NCI-H748 (cell line): ENCODE data around the gene PTPRH.
"Not testable (repeated sequence)": the region's sequence is repeated elsewhere in the genome, so short reads cannot be mapped to it uniquely, and the experiment has no call there.

Source experiments
- DNase-seq: peaks from one replicate; lab custom pipeline; 2025; ENCODE audit not compliant: unreplicated experiment; lab: John Stamatoyannopoulos, UW

Gene PTPRH

DNA sequence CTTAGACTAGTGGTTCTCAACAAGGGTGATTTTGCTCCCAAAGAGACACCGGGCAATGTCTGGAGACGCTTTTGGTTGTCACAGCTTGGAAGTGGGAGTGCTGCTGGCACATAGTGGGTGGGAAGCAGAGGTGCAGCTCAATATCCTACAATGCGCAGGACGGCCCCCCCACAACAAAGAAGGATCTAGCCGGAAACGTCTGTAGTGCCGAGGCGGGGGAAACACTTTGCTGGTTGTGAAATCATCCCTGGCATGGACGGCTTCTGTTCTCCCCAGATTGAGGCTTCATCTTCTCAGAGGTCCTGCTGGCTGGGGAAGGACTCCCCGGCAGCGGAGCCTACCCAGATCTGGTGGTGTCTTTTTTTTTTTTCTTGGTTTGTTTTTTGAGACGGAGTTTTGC is 15.8 kb downstream of the PTPRH start:
- DNase-seq: no peak

DNA sequence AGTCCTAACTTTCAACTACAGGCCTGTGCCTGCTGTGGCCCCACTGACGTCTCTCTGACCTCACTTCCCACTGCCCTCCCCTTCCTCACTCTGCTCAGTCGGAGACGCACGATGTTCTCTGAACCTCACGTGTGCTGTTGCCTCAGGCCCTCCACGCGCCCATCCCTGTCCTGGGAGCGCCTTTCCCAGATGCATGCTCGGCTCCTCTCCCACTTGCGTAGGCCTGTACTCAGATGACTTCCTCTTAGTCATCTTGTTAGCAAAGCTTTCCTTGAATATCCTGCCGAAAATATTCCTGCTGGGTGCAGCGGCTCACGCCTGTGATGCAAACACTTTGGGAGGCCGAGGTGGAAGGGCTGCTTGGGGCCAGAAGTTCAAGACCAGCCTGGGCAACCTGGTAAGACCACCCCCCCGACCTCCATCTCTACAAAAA is 19.9 kb downstream of the PTPRH start:
- no peak for DNase-seq

DNA sequence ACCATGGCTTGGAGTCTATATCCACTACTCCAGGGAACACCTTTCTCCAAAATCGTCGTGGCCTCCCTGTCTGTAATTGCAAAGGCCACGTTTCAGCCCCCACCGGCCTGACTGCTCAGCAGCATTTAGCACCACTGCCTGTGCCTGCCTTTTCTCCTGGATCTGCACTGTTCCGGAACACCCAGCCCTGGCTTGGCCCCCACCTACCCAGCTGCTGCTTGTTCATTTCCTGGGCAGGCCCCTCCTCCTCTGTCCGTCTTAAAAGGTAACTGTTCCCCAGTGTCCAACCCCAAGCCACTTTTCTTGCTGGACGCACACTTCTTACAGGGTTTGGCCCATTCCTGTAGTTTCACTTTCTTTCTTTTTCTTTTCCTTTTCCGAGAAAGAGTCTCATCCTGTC is 20.7 kb downstream of the PTPRH start:
- DNase-seq: no peak

DNA sequence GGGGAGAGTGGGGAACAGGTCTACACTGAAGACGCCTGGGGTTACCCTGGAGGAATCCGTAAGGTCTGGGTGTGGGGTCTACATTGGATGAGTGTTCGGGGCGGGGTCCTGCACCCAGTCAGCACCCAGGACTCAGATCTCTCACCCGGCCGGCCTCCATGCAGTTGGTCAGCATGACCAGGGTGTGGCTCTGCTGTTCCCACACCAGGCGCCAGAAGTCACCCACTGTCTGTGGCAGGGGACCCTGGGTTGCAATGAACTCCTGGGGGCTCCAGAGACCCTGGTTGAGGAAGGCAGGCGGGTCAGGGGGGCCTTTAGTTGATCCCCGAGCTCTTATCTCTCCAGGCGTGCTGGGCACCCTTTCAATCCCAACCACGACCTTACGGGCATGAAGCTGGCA is 23.2 kb downstream of the PTPRH start:
- DNase-seq: no peak

DNA sequence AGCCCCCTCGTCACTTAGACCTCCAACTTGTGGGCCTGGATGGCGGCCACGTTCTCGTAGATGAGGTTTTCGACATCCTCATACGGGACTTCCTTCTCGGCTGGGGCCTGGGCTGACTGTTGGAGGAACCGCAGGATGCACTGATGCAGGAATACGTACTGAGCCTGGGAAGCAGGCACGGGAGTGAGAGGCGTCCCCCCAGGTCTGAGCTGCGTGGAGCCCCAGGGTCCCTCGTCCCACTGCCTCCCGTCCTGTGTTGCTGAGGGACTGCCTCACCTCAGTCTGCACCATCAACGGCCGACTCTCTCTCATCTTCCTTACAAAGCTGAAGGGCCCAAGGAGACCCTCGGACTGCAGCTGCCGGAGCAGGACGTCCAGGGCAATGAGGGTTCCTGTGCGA is 27.6 kb downstream of the PTPRH start:
- DNase-seq: no peak

DNA sequence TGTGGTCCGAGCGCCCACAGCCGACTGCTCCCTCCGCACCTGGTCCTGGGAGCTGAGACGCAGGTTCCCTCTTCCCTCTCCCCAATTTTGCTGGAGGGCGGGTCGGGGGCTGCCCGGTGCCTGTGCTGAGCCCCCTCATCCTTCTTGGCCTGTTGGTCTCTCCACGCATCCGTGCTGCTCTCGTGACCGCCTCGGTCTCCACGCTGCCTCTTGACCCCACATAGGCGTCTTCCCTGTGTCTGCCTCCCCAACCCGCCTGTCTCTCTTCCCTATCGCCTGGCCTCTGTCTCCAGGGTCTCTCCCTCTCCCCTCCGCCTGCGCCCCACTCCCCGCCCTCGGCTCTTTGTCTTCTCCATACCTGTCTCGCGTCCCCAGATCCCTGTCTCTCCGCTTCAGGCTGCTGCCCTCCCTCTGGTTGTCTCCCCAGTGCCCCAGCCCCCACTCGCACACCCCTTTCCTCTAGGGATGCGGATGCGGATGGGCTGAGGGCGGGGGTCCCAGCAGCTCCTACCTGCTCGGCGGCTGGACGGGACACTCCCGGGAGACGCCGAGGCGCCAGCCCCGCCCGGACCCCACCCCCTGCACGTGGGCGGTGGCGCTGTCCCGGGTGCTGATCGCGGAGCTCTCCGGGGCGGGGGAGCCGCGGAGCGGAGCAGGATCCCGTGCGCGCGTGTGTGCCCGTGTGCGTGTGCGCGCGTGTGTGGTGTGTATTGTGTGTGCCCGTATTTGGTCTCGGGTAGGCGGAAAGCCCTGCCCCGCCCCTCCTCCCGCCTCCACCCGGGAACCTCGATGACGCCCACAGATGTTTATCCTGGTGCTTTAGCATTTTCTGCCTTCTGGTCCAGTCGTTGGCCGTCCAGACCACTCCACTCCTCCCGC is 29.5 kb downstream of the PTPRH start, which contains the start of gene SYT5:
Gene SYT5 (minus strand): TSS at position 684 of the 879 bp plus-strand sequence. CDS start 1,248 bp downstream, outside the sequence.
- DNase-seq: peak; percentile 75

DNA sequence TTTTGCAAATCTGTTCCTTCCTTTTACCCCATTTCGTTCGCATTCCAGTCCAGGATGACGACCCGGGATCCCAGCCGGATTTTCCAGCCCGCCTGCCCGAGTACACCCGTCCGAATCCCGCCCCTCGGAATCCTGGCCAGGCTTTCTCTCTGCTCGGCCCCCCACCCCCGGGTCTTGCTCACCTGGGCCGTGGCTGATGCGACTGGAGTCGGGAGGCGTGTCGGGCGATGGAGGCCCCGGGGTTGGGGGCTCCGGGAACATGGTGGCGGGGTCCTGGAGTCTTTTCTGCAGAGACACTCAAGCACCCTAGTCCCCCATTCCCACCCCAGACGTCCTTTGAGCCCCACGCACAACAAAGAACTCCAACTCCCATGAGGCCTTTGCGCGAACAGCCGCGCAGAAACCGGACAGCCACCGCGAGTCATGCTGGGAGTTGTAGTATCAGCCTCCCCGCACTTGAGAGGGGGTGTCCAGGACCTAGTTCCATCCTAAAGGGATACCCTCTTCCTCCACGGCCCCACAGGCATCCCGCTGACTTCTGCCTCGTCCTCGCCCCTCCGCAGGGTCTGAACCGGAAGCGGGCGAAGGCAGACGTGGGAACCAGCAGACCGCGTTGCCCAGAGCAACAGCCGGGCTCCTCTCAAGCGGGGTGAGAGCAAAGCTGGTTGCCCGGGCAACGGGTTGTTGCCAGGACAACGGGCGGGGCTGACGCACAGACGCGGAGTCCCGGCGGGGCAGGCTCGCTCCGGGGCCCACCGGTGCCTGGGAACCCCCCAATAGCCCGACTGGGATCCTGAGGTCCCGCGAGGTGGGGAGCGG is 30.3 kb downstream of the PTPRH start:
- peak; percentile 99 for DNase-seq

DNA sequence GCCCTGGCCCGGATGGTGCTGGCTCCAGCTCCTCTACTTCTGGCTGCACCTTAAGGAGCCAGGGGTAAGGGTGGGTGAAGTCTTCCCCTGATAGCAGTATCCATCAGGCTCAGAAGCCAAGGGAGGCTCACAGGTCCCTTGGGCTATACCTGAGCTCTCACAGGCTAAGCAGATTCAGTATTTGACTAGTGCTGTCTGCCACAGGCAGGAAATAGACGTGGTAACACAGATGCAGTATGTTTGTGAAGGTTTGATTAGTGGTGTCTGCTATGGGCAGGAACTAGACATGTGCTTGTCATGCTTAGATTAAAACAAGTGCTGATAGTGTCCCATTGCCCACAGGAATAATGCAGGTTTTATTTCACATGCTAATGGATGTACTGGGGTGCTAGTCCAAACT is 33.2 kb downstream of the PTPRH start:
- no peak for DNase-seq

DNA sequence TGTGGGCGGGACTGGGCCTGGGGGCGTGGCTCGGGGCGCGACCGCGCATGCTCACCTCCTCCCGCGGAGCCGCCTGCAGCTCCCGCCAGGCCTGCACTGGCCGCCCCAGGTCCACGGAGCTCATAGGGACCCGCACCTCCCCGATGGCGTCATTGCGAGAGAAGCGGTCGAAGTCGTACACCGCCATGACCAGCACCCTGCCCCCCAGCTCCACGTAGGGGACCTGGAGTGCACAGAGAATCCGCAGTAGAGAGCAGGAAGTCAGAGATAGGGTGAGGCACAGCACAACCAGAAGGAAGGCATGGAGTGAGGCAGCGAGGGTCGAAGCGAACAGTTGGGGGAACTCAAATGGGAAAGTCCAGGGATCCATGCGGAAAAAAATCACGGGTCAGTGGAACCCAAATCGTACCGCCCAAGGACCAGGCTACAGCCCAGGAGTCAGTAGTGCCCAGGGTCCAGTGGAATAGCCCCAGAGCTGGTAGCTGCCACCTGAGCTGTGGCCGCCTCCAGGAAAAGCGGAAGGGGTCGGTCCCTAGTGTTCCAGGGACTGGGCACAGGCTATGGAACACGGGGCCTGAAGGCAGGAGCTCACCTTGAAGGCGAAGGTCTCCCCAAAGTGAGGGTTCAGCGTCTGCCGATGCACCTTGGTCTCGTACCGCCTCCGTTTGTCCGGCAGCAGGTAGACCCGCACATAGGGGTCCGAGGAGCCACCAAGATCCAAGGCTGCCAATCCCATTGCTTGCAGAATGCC is 34.0 kb downstream of the PTPRH start:
- DNase-seq: no peak

DNA sequence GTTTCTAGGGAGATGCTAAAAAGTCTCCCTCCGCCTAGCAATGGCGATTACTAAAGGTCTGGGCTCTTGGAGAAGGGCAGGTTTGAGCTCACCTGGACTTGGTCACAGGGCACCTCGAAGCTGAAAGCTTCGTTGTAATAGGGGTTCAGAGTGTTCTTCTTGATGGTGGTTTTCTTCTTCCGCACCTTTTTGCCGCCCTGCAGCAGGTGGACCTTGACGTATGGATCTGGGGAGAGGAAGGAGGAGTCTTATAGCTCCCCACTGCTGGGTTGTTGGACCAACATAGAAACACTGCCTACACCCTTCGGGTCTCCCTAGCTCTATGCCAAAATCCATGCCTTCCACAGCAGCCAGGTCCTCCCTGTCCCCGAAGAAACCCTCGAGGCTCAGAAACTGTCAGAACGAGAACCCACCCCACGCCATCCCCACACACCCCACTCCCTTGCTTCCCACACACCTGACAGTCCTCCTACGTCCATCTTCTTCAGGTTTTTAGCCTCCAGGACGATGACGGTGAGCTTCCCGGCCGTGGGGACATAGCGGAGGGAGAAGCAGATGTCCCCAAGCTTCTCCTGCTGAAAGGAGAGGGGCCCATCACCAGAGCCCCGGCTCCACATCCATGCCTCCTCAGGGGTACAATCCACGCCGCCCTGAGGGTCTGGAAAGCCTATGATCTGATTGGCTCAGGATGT is 34.7 kb downstream of the PTPRH start:
- DNase-seq: no peak

DNA sequence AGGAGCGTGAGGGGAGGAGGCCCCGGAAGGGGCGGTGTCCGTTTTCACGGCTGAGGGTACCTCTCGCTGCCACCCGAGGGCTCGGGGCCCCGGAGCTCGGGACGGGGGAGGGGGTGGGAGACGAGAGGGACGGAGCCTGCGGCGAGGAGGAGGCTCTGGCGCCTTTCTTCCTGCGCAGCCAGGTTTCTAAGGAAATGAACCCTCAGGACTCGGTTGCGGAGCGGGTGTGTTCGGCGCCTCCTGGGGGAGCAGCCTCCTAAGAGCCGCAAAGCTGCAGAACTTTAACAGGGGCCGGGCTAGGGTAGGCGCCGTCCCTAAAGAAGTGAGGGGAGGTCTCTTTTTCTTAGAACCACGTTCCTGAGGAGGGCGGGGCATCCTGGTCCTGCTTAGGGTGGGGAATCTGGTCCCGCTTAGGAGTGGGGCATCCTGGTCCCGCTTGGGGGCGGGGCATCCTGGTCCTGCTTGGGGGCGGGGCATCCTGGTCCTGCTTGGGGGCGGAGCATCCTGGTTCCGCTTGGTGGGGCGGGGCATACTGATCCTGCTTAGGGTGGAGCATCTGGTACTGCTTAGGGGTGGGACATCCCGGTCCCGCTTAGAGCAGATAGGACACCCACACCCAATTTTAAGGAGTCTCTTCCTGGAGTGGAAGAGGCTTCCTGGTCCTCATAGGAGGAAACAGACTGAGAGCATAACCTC is 35.4 kb downstream of the PTPRH start:
- DNase-seq: peak; percentile 83

DNA sequence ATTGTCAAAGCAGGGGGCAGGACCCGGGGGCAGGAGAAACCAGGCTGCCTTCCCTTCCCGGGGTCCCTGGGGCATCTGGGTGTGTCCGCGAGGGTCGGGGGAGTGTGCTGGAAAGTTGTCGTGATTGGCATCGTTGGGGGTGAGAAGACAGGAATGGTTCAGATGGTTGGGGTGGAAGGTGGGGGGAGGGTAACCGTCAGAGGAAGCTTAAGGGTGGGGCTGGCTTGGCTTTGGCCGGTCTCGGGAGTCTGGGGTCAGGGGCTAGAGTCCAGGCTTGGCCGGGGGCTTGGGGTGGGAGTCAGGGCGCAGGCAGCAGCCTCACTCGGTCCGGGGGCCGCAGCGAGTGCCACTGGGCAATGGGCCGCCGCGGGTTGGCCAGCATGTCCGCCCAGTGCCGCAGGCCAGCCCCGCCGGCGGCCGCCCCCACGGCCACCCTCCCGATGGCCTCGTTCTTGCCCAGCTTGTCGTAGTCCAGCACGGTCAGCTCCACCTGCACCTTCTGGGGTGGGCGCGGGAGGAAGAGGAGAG is 36.1 kb downstream of the PTPRH start:
- no peak for DNase-seq

DNA sequence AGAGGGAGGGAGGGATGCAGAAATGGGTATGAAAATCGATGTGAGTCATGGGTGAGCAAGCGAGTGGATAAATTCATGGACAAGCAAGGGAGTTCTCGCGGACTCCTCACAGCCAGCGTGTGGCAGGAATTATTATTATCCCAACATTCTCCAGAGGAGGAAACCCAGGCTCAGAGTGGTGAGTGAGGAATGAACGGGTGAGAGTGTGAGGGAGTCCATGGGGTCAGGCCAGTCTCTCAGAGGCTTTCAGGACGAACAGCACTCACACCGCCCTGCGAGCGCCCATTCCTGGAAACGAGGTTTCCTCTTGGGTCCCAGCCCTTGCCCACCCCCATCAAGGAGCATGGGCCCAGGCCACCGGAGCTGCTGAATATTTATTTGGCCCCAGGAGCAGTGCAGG is 36.6 kb downstream of the PTPRH start:
- no peak for DNase-seq

DNA sequence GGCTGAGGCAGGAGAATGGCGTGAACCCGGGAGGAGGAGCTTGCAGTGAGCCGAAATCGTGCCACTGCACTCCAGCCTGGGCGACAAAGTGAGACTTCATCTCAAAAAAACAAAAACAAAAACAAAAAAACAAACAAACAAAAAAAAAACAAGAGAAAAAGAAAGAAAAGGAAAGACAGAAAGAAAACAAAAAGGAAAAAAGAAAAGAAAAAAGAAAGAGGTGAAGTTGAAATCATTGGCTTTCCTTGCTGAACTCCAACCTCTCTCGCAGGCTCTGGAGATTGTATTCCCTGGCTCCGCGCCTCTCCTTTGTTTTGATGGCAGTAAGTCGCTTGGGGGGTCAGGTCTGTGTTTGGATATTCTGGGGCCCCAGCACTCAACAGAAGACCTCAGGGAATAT is 37.0 kb downstream of the PTPRH start:
- not testable (repeated sequence) for DNase-seq

DNA sequence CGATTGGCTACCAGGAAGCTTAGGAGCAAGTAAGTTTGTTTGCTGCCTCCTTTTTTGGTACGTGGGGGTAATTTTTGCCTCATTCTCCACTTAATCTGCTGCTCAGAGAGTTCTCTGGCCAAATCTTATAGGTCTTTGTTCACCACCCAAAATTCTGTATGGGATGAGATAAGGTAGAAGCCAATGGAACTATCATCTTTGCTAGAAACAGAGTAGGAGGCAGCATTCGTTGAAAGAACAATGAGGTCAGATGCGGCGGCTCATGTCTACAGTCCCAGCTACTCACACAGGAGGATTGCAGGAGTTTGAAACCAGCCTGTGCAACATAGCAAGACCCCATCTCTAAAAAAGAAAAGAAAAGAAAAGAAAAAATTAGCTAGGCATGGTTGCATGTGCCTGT is 37.9 kb downstream of the PTPRH start:
- no peak for DNase-seq

DNA sequence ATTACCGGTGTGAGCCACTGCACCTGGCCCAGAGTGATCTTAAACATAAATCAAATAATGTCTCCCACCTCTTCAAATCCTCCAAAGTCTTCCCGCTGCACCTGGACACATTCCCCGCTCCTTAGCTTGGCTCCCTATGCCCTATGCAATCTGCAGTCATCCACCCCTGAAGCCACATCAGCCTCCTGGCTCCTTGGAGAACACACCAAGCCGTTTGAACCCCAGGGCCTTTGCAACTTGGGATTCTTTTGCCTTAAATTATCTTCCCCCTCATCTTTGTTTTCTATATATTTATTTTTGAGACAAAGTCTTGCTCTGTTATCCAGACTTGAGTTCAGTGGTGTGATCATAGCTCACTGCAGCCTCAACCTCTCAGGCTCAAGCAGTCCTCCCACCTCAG is 40.2 kb downstream of the PTPRH start:
- no peak for DNase-seq

DNA sequence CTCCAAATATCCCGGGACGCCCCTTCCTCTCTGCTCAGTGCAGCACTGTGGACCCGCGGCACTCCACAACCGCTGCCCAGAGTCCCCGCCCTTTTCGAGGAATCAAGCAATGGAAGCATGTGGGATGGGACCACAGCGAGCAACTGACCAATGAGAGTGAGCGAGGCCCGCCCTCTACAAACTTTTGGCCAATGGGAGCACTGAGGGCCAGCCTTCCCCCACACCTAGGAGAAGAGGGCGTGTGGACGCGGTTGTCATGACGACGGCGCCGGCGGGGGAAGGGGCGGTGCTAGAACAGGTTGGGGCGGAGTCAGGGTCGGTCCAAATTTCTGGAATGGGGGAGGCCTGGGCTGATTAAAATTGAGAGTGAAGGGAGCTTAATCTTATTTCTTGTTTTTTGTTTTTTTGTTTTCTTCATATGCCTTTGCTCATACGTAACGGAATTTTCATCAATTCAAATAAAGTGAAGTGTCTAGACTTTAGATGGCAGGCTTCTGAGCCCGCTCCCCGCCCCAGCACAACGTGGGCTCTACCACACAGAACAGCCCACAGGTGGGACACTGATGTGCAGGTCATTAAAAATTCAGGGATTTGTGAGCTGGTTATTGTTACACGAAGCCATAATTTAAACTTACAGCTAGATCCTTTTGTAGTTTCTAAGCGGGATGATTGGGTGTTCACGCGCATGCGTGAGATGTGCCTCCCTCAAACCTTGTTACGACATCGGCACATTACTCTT is 42.6 kb downstream of the PTPRH start, which contains the start of gene DNAAF3:
Gene DNAAF3 (minus strand): TSS at position 84 of the 739 bp plus-strand sequence. CDS start 200 bp downstream, outside the sequence.
- DNase-seq: peak; percentile 99

DNA sequence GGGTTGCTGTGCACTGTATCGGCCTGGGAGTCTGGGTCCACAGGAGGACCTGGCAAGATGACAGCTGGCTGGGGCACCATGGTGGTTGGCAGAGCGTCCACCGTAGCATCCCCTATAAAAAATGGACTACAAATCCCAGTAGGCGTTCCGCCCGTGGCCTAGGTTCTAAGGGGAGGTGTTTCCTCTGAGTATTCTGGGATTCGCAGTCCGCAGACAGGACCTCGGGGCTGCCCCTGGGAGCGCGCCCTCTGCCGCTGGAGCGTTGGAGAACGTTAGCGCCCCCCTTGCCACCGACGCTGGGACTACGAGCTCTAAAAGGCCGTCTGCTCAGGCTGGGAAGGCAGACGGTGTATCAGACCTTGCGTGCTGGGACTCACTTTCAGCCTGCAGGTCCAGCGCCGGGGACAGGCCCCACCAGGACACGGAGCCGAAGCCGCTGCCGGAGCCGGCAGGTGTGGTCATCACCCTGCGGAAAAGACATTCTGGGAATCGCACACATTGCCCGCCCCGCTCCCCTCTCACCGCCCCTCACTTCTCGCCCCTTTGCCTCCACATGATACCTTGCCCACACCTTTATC is 43.3 kb downstream of the PTPRH start:
- peak; percentile 94 for DNase-seq
